NB4 (cell line): ENCODE measurements around the gene DAP.

Experiments
- DNase-seq: peaks from one replicate; pipeline ENCODE4 v3.0.0; 2010; ENCODE audit warnings: low read depth
- H3K4me3 ChIP-seq: one replicate; pipeline ENCODE4 v1.5.1; 2011; ENCODE audit warnings: mild to moderate bottlenecking, low read depth, low read length, moderate library complexity
- CTCF ChIP-seq: IDR thresholded peaks from one replicate; pipeline ENCODE4 v1.5.1; 2012; ENCODE audit warnings: low read depth, low read length
- MAX ChIP-seq: IDR thresholded peaks from 2 replicates; pipeline ENCODE4 v1.6.1; 2011; ENCODE audit warnings: low read depth, low read length
- MYC ChIP-seq: IDR thresholded peaks from 2 replicates; pipeline ENCODE4 v1.6.1; 2011; ENCODE audit warnings: low read depth, low read length
- POLR2A ChIP-seq: IDR thresholded peaks from 2 replicates; pipeline ENCODE4 v1.6.1; 2011; ENCODE audit warnings: mild to moderate bottlenecking; ENCODE audit not compliant: insufficient read length; ENCODE audit errors: extremely low read depth

Gene DAP

GRCh38 chr5:10699987-10700386 is 61.0 kb downstream of the DAP start:
- no peak overlapping the region for H3K4me3 ChIP-seq
- TF ChIP-seq MAX (no peak), CTCF (no peak), MYC (no peak), POLR2A (no peak)
- DNase-seq, result no peak

- H3K4me3 ChIP-seq, result no peak overlapping the region
- DNase-seq, result no peak
- TF ChIP-seq MYC, result no peak
- TF ChIP-seq POLR2A, result no peak
- TF ChIP-seq MAX, result no peak
- TF ChIP-seq CTCF, result no peak
Observed at GRCh38 chr5:10699281-10699874, 61.7 kb downstream of the DAP start.

- TF ChIP-seq MAX (no peak), CTCF (no peak)
- H3K4me3 ChIP-seq, result no peak overlapping the region
- DNase-seq, result no peak
Observed at GRCh38 chr5:10695759-10696543, 65.1 kb downstream of the DAP start.

GRCh38 chr5:10695055-10695649 is 65.9 kb downstream of the DAP start:
- H3K4me3 ChIP-seq, result no peak overlapping the region
- peak; percentile 63 for DNase-seq
- TF ChIP-seq MYC (no peak), CTCF (peak; percentile 62), MAX (no peak)

GRCh38 chr5:10691826-10692785 is 68.9 kb downstream of the DAP start:
- H3K4me3 ChIP-seq, result no peak overlapping the region
- TF ChIP-seq POLR2A (no peak), MYC (no peak), CTCF (no peak), MAX (no peak)
- DNase-seq, result no peak
